Measurements from ENCODE around the gene CRISP1.

DNA sequence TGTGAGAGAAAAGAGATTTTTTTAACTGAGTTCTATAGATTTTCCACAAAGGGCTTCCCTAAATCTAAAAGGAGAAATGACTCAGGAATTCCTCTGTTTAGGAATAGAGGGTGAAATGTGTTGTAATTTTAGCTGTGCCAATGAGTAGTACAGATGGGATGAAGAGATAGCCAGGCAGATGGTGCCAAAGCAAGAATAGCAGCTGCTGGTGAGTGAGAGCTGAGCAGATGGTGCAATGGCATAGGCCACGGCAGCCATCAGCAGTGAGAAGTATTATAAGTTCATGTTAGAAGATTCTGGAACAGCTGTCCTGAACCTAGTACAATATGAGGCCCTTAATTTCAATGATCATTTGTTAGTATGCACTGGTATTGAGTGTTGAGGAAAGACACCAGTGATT, 40.2 kb upstream of the CRISP1 start:
- no peak for TF ChIP-seq GATA3 (IDR thresholded peaks at IDR 0.05; ENCODE audit: low read depth, low read length)
- peak; percentile 54; the same call in 1 of the 2 replicates for TF ChIP-seq GATA2 (IDR thresholded peaks at IDR 0.05; ENCODE audit: low read depth, low read length)

All from SH-SY5Y (cell line).